LNCaP clone FGC (cell line): ENCODE measurements around the gene ZCCHC10.
A peak's percentile ranks its signal among the peaks of the same experiment; 100 is the strongest.

Experiments
- DNase-seq: peaks from one replicate; pipeline ENCODE4 v3.0.0-alpha.2; 2011; ENCODE audit warnings: low read depth
- H3K4me3 ChIP-seq: 2 replicates; pipeline ENCODE4 v1.5.1; 2011; ENCODE audit warnings: mild to moderate bottlenecking, low read depth, low read length, control low read depth
- TF ChIP-seq, protein P1 (sequence below): IDR thresholded peaks from 2 replicates; pipeline ENCODE4 v1.5.1; 2012; ENCODE audit warnings: mild to moderate bottlenecking; ENCODE audit not compliant: control insufficient read depth, insufficient read depth; ENCODE audit errors: extremely low read depth

The ZCCHC10 gene

DNA sequence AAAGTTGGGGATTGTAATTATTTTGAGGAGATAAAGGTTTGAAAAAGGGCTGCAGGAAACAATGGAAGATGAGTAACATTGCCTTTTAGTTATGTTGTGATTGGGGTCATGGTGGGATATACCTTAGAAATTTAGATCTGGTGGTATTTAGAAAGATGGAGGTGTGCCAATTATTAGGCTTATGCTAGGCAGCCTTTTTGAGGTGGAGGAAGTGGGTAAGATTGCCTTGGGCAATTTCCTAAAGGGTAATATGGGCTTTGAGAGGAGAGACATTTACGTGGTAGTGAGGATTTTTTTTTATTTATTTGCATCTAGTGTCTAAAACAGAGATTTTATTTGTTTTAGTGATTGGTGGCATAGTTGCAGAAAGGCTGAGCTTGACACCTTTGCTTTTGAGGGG lies 35.9 kb upstream of the ZCCHC10 start:
- no peak for DNase-seq
- TF ChIP-seq, protein P1, sequence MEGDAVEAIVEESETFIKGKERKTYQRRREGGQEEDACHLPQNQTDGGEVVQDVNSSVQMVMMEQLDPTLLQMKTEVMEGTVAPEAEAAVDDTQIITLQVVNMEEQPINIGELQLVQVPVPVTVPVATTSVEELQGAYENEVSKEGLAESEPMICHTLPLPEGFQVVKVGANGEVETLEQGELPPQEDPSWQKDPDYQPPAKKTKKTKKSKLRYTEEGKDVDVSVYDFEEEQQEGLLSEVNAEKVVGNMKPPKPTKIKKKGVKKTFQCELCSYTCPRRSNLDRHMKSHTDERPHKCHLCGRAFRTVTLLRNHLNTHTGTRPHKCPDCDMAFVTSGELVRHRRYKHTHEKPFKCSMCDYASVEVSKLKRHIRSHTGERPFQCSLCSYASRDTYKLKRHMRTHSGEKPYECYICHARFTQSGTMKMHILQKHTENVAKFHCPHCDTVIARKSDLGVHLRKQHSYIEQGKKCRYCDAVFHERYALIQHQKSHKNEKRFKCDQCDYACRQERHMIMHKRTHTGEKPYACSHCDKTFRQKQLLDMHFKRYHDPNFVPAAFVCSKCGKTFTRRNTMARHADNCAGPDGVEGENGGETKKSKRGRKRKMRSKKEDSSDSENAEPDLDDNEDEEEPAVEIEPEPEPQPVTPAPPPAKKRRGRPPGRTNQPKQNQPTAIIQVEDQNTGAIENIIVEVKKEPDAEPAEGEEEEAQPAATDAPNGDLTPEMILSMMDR = no peak
- no peak overlapping the region for H3K4me3 ChIP-seq

DNA sequence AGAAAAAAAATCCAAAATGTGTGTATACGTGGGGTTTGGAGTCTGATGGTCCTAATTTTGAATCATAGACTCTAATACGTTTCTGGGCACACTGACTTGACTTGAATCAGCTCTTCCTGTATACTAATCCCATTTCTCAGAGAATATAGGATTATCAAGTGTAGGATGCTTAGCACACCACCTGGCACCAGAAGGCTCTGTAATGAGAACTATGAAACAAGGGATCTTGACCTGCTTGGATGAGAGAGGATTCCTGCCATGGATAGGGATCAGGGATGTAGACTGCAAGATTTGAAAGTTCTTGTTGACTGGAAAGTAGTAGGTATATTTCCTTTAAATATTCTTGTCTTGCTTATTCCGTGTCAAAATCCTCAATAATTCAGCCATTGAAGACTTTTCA lies 33.3 kb upstream of the ZCCHC10 start:
- H3K4me3 ChIP-seq = no peak overlapping the region
- no peak for DNase-seq
- TF ChIP-seq, protein P1 = no peak

DNA sequence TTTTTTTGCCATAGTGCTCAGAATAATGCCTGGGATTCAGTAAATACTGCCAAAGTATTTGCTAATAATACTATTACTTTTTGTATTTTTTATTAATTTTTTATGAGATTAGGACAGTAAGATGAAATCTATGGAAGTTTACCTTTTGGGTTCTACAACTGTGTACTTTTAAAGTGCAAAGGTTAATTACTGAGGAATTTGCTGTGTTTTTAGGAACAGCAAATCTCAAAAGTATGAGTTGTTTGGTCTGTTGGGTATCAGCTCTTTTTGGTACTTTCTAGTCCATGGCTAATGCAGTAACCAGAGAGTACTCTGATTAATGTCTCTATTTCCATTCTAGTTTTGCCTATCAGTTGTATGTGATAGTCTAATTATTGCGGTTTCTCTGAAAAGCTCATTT lies 30.5 kb upstream of the ZCCHC10 start:
- no peak overlapping the region for H3K4me3 ChIP-seq
- TF ChIP-seq, protein P1 = no peak
- DNase-seq = no peak

DNA sequence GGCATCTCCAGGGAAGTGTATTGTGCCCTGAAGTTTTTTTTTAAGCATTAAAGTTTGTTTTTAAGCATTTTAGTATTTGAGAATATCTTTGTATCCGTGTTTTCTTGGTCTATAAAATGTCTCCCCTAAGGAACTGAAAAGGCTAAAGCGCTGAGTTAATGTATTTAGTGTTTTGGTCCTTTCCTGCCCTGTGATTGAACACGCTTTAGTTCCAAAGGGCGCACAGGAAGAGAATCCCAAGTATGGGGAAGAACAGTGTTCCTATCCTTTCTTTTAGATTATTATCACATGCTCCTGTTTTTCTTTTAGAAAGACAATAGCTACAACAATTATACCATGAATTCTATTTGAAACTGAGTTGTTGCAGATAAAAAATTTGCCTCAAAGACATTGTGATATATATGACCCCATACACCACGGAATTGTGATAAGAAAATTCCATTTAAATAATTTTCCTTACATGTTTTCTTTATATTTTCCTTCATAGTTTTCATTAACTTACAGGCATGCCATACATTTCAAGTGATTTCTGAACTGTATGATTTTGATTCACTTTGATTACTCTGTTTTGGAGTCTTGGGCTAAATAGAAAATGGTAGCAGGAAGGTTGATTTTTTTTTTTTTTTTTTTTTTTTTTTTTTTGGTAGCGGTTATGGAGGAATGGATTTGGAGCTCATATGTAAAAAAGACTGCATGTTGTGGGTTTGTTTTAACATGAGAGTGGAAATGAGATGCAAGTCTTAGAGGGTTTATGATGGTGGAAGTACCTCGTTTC lies 28.5 kb upstream of the ZCCHC10 start:
- H3K4me3 ChIP-seq = no peak overlapping the region
- DNase-seq = no peak
- TF ChIP-seq, protein P1 = no peak

DNA sequence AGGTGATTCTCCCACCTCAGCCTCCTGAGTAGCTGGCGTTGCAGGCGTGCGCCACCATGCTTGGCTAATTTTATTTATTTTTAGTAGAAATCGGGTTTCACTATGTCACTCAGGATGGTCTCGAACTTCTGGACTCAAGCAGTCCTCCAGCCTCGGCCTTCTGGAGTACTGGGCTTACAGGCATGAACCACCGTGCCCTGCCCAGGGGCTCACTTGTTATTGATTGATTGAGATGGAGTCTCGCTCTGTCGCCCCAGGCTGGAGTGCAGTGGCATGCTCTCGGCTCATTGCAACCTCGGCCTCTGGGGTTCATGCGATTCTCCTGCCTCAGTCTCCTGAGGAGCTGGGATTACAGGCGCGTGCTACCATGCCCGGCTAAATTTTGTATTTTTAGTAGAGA lies 27.1 kb upstream of the ZCCHC10 start:
- H3K4me3 ChIP-seq = peak overlapping the region; percentile 89
- TF ChIP-seq, protein P1 = no peak
- DNase-seq = no peak

DNA sequence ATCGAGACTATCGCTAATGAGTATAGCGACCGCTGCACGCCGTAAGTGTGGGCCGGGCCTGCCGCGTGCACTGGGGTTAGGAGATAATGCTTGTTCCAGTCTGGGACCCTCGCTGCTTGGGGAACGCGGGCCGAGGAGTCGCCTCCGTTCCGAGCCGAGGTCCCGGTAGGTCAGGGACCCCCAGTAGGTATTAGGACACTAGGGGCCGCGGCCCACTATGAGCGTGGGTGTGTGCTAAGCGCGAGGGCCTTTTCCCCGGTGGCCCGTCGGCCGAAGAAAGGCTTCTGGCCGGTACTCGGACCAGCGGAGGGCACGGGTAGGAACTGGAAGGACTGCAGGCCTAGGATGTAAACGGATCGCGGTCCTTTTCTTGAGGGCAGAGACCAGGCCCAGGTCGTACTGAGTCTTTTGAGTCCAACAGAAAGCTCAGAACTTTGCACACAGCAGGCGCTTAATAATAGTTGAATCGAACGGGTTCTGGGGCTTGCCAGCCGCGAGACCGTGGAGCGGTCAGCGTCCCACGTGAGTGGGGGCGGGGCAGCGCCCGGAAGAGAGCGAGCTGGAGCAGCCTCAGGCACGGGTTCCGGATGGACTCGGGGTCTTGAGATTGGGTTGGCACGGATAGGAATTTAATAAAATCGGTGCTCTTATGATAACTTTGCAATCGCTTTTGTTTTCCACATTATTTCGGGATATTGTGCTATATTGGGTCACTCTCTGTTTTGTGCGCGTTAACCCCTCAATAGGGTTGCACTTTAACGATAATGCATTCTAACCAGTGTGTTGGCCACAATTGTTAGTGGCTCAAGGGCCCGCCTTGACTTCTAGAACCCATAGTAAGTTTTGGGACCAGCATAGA lies 26.2 kb upstream of the ZCCHC10 start:
- TF ChIP-seq, protein P1 = no peak
- H3K4me3 ChIP-seq = peak overlapping the region; percentile 89
- no peak for DNase-seq
